T follicular helper cell (primary cell): ENCODE results near the gene WASF2.
A peak's percentile ranks its signal among the peaks of the same experiment; 100 is the strongest.

Source experiments
- DNase-seq: peaks from one replicate; pipeline ENCODE4 v3.0.0-alpha.2; 2020; ENCODE audit warnings: low read depth

The WASF2 gene

DNA sequence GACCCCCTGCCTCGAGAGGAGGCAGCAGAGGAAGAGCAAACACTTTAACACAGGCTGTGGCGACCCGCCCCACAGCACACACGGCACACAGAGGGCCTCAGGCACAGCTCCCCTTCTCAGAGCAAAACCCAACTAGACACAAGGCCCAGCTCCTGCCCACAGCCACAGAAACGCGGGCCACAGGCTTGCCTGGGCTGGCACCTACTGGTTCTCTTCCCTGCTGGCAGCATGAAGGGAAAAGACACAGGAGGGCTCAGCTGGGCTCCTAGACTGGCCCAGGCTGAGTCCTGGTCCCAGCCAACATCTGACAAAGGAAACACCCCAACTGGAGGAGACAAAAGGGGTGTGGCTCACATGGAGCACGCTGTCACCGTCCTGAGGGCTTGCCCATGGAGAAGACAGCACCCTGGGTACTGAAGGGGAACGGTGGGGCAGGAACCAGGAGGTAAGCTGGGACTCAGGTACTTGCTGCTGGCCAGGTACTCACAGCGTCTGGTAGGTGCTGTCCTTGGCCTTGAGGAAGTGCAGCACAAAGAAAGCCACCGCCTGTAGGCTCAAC, 110.3 kb downstream of the WASF2 start:
- no peak for DNase-seq

DNA sequence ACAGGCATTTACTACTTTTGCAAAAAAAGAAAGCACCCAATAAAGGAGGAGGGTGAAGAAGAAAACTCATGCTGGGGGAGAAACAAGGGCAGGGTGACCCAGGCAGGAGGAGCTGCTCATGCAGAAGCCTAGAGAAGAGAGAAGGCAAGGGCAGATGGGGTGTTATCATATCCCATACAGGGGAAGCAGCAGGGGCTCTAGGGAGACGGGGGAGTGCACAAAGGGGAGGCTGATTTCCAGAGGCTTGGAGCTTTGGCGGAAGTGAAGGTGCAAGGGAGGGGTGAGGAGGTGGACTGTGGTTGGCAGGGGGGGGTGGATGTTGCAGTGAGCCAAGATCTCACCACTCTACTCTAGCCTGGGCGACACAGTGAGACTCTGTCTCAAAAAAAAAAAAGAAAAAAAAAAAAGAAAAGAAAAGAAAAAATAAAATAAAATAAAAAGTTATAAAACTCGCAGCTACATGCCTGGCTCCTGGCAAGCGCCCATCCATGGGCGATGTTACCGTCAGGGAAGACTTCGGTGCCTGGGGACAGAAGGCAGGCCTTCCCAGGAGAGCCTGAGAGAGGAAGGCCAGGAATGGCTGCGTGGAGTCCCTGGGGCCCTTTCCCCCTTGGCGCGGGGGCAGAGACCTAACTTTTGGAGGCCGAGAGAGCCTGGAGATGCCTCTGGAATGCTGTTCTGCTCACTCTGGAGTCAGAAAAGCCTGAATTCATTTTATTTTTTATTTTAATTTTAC, 112.0 kb downstream of the WASF2 start:
- no peak for DNase-seq

- no peak for DNase-seq
Measured at GRCh38 chr1:27374362-27375086, 115.4 kb downstream of the WASF2 start, which contains the start of gene FCN3. Gene FCN3, minus strand, starts transcription at chr1:27374824. Its CDS starts 6 bp downstream, at chr1:27374818.

DNA sequence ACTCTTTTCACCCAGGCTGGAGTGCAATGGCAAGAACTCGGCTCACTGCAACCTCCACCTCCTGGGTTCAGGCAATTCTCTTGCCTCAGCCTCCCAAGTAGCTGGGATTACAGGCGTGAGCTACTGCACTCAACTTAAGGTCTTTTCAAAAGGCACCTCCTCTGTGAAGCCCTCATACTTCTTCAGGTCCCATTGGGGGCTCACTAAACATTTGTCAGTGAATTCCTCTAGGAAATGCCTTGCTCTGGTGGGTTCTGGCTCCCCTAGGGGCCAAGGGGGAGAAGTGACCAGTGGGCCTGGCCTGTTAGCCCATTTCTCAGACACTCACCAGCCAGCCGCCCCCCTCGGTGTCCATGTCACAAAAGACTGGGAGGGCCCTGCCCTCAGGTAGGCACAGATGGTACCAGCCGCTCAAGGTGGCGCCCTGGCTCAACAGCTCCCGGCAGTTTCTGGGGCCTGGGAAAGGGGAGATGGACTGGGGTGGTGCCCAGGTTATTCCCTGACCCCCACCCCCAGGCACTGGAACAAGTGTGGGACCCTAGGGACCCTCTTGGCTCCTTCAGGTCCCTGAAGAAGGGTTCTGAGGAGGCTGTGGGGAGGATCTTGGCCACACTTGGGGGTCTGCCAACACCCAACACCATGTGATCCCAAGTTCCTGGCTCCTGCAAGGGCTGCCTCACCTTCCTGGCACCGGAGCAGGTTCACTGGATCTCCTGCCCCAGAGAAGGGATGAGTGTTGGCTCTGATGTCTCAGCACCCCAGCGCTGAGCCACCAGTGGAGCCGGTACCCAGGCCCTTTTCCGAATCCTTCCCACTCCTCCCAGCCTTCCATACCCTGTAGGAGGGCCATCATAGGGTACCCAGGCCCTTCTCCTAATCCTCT, 116.9 kb downstream of the WASF2 start:
- DNase-seq: no peak

GRCh38 chr1:27372022-27372807, 117.8 kb downstream of the WASF2 start:
- no peak for DNase-seq

DNA sequence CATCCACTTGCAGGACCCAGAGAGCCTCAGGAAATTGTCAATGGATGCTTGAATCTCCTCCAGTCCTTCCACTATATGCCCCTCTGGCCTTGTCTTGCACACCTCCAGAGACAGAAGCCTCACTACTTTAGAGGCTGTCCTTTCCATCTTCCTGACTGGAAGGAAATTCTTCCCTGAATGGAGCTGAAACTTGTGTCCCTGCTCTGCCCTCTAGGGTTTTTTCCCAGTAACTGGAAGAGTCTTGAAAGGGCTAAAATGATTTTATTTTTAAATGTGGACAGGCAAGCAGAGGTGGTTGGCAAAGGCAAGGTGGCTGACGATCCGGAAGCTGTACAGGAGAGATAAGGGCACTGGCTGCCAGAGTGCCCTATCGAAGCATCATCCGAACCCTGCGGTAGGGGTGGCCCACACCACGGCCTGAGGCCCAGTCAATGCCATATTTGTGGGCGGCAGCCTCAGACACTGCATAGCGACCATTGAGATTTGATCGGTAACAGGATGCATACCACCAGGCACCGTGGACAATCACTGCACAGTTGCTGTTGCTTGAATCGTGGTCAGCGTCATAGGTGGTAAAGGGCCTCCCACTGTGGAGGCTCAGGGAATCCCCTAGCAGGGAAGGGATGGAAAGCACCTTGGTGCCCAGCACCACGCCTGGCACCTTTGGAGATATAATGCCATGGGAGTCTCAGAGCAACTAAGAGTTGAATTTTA, 120.9 kb downstream of the WASF2 start:
- DNase-seq: no peak

- DNase-seq: no peak
Measured at GRCh38 chr1:27367160-27367650, 122.8 kb downstream of the WASF2 start.

GRCh38 chr1:27366411-27367159, 123.4 kb downstream of the WASF2 start, which contains the start of gene MAP3K6:
Gene MAP3K6, minus strand, starts transcription at chr1:27366961. Its CDS starts 364 bp downstream, at chr1:27366597.
- no peak for DNase-seq

GRCh38 chr1:27366113-27366410, 123.9 kb downstream of the WASF2 start:
- DNase-seq: peak; percentile 53

- peak; percentile 69 for DNase-seq
Measured at GRCh38 chr1:27365372-27366112, 124.4 kb downstream of the WASF2 start.

- no peak for DNase-seq
Measured at GRCh38 chr1:27364696-27365371, 125.1 kb downstream of the WASF2 start.

DNA sequence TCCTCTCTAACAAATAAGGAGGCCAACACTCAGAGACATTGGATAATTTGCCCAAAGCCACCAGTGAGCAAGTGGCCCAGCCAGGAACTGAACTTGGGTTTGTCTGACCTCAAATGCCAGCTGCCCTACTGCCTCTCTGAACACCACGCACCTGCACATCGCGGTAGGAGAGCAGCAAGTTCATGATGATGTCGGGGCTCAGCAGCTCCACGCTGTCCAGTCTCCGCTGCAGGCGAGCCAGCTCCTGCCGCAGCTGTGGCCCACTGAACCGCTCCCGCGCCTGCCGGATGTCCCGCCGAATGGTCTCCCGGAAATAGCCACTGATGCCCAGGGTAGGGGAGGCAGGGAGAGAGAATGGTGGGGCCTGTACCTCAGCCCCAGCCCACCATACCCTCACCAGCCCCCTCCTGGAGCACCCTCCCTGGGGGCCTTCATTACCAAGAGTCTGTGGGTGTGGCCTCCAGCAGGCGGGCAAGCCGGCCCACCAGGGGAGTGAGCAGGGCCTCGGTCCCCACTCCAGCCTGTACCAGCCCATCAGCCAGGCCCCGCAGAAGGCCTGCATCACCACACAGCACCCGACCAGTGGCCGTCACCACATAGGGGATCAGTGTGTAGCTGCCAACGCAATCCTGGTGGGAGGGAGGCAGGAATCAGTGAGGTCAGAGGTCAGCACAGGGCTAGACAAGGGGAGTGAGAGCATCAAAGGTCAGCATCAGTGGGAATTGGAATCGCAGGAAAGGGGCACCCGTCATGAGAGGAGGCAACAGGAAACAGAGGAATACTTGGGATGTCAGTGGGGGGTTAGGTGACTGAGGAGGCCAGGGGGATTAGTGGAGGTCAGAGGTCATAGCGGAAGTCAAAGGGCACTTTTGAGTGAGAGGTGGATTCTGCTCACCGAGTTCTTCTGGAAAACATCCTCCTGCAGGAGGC, 125.9 kb downstream of the WASF2 start:
- no peak for DNase-seq

DNA sequence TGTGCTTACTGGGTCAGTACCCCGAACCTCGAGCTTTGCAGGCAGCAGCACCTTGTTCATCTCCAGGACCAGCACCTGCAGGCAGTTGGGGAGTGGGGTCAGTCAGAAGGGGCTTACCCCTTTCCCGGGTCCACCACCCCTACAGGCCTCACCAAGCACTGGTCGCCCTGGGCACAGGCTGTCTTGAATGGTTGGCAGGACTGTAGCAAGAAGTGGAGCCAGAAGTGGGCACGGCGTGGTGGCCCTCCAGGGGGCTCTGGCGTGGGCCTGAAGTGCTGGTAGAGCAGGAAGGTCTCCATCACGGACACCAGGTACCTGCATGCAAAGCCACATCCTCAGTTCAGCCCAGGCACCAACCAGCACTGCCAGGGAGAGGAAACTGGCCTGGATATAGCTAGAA, 128.4 kb downstream of the WASF2 start:
- no peak for DNase-seq

- DNase-seq: no peak
Measured at GRCh38 chr1:27361044-27361402, 128.9 kb downstream of the WASF2 start.

DNA sequence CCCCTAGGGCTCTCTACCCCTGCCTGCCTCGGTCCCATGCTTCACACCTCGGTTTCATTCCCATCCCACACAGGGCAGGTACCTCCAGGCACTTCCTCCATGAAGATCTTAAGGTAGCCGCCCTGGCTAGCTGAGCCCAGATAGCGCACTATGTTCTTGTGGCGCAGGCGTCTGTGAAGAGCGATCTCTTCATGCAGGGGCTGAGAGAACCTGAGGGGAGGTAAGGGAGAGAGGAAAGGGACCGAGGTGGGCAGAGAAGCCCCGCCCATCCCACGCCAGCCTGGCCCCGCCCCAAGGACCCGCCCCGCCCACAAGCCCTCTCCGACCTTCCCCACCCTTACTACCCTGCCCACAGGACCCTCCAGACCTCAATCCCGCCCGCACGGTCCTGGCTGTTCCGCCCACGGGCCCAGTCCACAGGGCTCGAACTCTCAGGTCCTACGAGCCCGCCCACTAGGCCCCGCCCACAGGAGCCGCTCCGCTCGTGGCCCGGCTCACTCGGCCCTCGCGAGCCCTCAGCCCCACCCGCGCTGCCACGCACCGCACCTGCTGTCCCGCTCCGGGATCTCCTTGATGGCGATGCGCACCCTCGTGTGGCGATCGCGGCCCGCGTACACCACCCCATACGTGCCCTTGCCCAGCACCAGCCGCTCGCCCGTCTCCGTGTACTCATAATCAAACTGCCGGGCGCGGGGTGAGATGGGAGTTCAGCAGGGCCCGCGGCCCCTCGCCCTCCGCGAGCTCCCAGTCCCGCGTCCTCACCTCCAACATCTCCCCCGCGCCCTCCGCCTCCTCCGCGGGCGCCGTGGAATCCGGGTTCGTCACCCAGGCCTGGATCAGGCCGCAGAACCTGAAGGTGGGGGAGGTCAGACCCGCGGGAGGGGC, 129.6 kb downstream of the WASF2 start:
- DNase-seq: no peak

DNA sequence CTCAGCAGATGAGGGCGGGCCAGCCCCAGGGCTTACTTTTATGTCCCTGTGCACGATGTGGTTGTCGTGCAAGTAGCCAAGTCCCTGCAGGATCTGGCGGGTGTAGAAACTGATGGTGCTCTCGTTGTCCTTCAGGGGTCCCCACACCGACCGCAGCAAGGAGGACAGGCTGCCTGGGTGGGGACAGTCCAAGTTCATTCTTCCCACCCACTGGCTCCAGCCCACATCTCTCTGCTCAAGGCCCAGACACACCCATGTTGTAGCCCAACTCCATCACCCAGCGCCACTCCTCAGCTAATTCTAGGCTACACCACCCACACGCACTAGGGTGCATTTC, 130.2 kb downstream of the WASF2 start:
- DNase-seq: no peak

GRCh38 chr1:27358928-27359313, 131.0 kb downstream of the WASF2 start:
- DNase-seq: no peak
